GM12878 (cell line): ENCODE measurements around the gene PNMA1. TPM values are rescaled to one million over a fixed set of nuclear protein-coding genes. Genes with fewer than 3 reads are reported as not detected.

ENCODE experiments used
- ATAC-seq: fragments of 200-7000 bp; cut with Tn5 transposase; 3 replicates; pipeline ENCODE4 v1.9.1; 2020; ENCODE audit warnings: mild to moderate bottlenecking, moderate library complexity
- BruUV-seq: library from RNA; stranded (reverse); fragments of 400-500 nt; replicated peaks from 2 replicates; lab custom pipeline; 2021; lab: Mats Ljungman, UMichigan
- CTCF ChIA-PET: fragments of 300-600 bp; sonication (Branson Sonifier 250); formaldehyde crosslinking; extraction: SDS; loops from one replicate; lab custom pipeline; 2021; ENCODE audit warnings: inconsistent platforms; lab: Yijun Ruan, JAX
- POLR2A ChIA-PET: fragments of 350-600 bp; formaldehyde crosslinking; extraction: SDS; loops from one replicate; lab custom pipeline; 2021; ENCODE audit warnings: inconsistent platforms; lab: Charles Lee
- RAD21 ChIA-PET: fragments of 300-600 bp; sonication (Branson Sonifier 250); formaldehyde crosslinking; loops from one replicate; lab custom pipeline; 2023; ENCODE audit warnings: antibody characterized with exemption; ENCODE audit not compliant: unreplicated experiment; lab: Charles Lee
- SMC1A ChIA-PET: fragments of 300-600 bp; sonication (Branson Sonifier 250); formaldehyde crosslinking; loops from one replicate; lab custom pipeline; 2023; ENCODE audit not compliant: unreplicated experiment, uncharacterized antibody; lab: Charles Lee
- DNase-seq: peaks from one replicate; pipeline ENCODE4 v3.0.0-alpha.2; 2011; ENCODE audit warnings: low read depth, low spot score
- FAIRE-seq: peaks from 3 replicates; lab custom pipeline; 2011; peaks lifted over from hg19 to GRCh38; lab: Jason Lieb, UNC
- H2AFZ ChIP-seq: 2 replicates; pipeline ENCODE4 v1.6.0; 2011; ENCODE audit warnings: low read depth, low read length, control low read depth; ENCODE audit not compliant: control insufficient read depth
- H3K27ac ChIP-seq: 2 replicates; pipeline ENCODE4 v1.5.1; 2011; ENCODE audit warnings: control low read depth; ENCODE audit not compliant: control insufficient read depth, insufficient read depth
- H3K27me3 ChIP-seq, 2 experiments: replicated peaks in 1 of 2; 2 replicates each; pipeline versions ENCODE4 v1.6.0 to v1.6.1; 2011; ENCODE audit warnings: low read length in 1 of 2; ENCODE audit not compliant: control insufficient read depth in 2 of 2, insufficient read depth in 2 of 2
- H3K36me3 ChIP-seq, 2 experiments: 2 replicates each; pipeline ENCODE4 v1.5.1; 2011; ENCODE audit warnings: low read length in 1 of 2; ENCODE audit not compliant: control insufficient read depth in 2 of 2, insufficient read depth in 2 of 2
- H3K4me1 ChIP-seq: 2 replicates; pipeline ENCODE4 v1.6.1; 2011; ENCODE audit warnings: mild to moderate bottlenecking, low read length, moderate library complexity, mixed read lengths; ENCODE audit not compliant: control insufficient read depth, insufficient read depth
- H3K4me2 ChIP-seq: 2 replicates; pipeline ENCODE4 v1.6.0; 2011; ENCODE audit warnings: control low read depth; ENCODE audit not compliant: control insufficient read depth, insufficient read depth
- H3K4me3 ChIP-seq: fragments of 200-600 bp; sonication (generic); 2 replicates; pipeline ENCODE4 v1.5.1; 2016
- H3K79me2 ChIP-seq: 2 replicates; pipeline ENCODE4 v1.6.0; 2011; ENCODE audit warnings: low read length; ENCODE audit not compliant: control insufficient read depth, insufficient read depth
- H3K9ac ChIP-seq: 2 replicates; pipeline ENCODE4 v1.8.0; 2011; ENCODE audit warnings: low read length, control low read depth, mixed read lengths; ENCODE audit not compliant: control insufficient read depth, insufficient read depth
- H3K9me3 ChIP-seq: replicated peaks from 3 replicates; pipeline ENCODE4 v1.5.1; 2011; ENCODE audit warnings: mild to moderate bottlenecking, low read length; ENCODE audit not compliant: control insufficient read depth, insufficient read depth
- H4K20me1 ChIP-seq: 2 replicates; pipeline ENCODE4 v1.6.0; 2011; ENCODE audit not compliant: control insufficient read depth, insufficient read depth
- FOS ChIP-seq: IDR thresholded peaks from 3 replicates; pipeline ENCODE4 v1.6.1; 2011; ENCODE audit warnings: borderline replicate concordance; ENCODE audit not compliant: insufficient read length; ENCODE audit errors: extremely low read depth
- POLR2A ChIP-seq: IDR thresholded peaks from 2 replicates; pipeline ENCODE4 v1.6.1; 2011; ENCODE audit warnings: low read depth, mild to moderate bottlenecking, low read length
- POLR2AphosphoS2 ChIP-seq: IDR thresholded peaks from 2 replicates; pipeline ENCODE4 v1.6.1; 2011; ENCODE audit warnings: low read depth, mild to moderate bottlenecking, low read length, improper control_type of control experiment, moderate library complexity
- POLR2AphosphoS5 ChIP-seq: IDR thresholded peaks from 2 replicates; pipeline ENCODE4 v1.6.1; 2011; ENCODE audit warnings: mild to moderate bottlenecking, low read length, inconsistent platforms
- WGBS: methylation state at CpG from one replicate; pipeline ENCODE4 v1.1.6; 2016; ENCODE audit warnings: low lambda C conversion rate; ENCODE audit not compliant: insufficient replicate concordance, insufficient coverage; ENCODE audit errors: missing lambda C conversion rate; 5-methylcytosine and 5-hydroxymethylcytosine counted together
- in situ Hi-C: fragments of 300-500 bp; cut with MboI; formaldehyde crosslinking; loops from 9 replicates; pipeline ENCODE4 v1.14.3; 2018; ENCODE audit warnings: mixed read lengths
- intact Hi-C: fragments of 100-400 bp; cut with micrococcal nuclease; formaldehyde crosslinking; loops from one replicate; pipeline ENCODE4 v1.14.2; 2022; ENCODE audit not compliant: unreplicated experiment
- polyA plus RNA-seq, 11 experiments: library from polyadenylated mRNA; depleted of rRNA in 4 of 11; unstranded in 6 of 11; stranded (reverse) in 5 of 11; fragments of >200 nt; fragmentation: Nextera tagmentation in 4 of 11; fragmentation: Illumina TruSeq in 1 of 11; extraction: Ambion mirVana in 4 of 11; extraction: Trizol in 1 of 11; gene quantifications; 1 replicate in 1 of 11; 2 replicates in 10 of 11; pipeline versions ENCODE4 v1.2.1 to v1.2.3, GENCODE V29; 2011 to 2016; ENCODE audit warnings: inconsistent platforms in 2 of 11, missing spikeins in 2 of 11, low read depth in 1 of 11
- total RNA-seq, 4 experiments: library from RNA; depleted of rRNA in 3 of 4; stranded (reverse); fragments of >200 nt in 3 of 4; fragmentation: Illumina TruSeq in 1 of 4; extraction: Trizol in 1 of 4; gene quantifications; 2 replicates each; pipeline versions ENCODE4 v1.2.1 to v1.2.3, GENCODE V29; 2013 to 2021

Gene PNMA1
- total and polyA plus RNA-seq, 10 of the 15 experiments (the other 5 are each of a cell fraction or from before 2014, with no cell fraction given) = 1.8 to 39.3 (median 11.1) TPM

- no peak overlapping the region for H3K4me2 ChIP-seq
- ChIA-PET POLR2A (no interaction called here), SMC1A (no interaction called here), CTCF (no interaction called here), RAD21 (no interaction called here)
- H3K36me3 ChIP-seq = peaks cover 39 to 66% of the 10 kb centered on the region in 2 experiments
- no peak for TF ChIP-seq FOS
- 0 out of 2 replicates have a peak, but pooled peaks have one; percentile 1 for TF ChIP-seq POLR2AphosphoS5
- no peaks in the 10 kb centered on the region for H3K79me2 ChIP-seq
- in situ Hi-C loops (no loop called here), intact Hi-C loops (no loop called here)
- no peak overlapping the region for H3K4me3 ChIP-seq
- no peak overlapping the region for H2AFZ ChIP-seq
- peaks cover 4% of the 10 kb centered on the region for H3K4me1 ChIP-seq
- H3K9ac ChIP-seq = no peak overlapping the region
- no peak for FAIRE-seq
- no peak for DNase-seq
- H4K20me1 ChIP-seq = peaks cover 2% of the 10 kb centered on the region
- H3K27me3 ChIP-seq = no peaks in the 10 kb centered on the region
- ATAC-seq = no peak
- BruUV-seq = no TSS peak
- no peak overlapping the region for H3K27ac ChIP-seq
- no peaks in the 10 kb centered on the region for H3K9me3 ChIP-seq
- WGBS = 87% methylated on average over 13 of the region's 13 CpGs
Measured at GRCh38 chr14:73719361-73719760, 5.2 kb upstream of the PNMA1 start.

GRCh38 chr14:73718418-73719251 lies 4.5 kb upstream of the PNMA1 start:
- in situ Hi-C loops = no loop called here
- ATAC-seq (no peak), FAIRE-seq (no peak), DNase-seq (no peak)
- no peak overlapping the region for H2AFZ ChIP-seq
- POLR2A ChIA-PET = no interaction called here
- H3K4me3 ChIP-seq = no peak overlapping the region
- 93% methylated on average over 47 of the region's 55 CpGs for WGBS
- intact Hi-C loops = no loop called here
- H3K27ac ChIP-seq = no peak overlapping the region
- CTCF ChIA-PET = no interaction called here
- H3K79me2 ChIP-seq = peaks cover 1% of the 10 kb centered on the region
- RAD21 ChIA-PET = no interaction called here
- BruUV-seq = no TSS peak
- no peak overlapping the region for H3K9ac ChIP-seq
- peaks cover 2% of the 10 kb centered on the region; the same call in 1 of the 2 replicates for H4K20me1 ChIP-seq
- no peak for TF ChIP-seq POLR2AphosphoS2
- TF ChIP-seq POLR2A = peak; percentile 40; the same call in 1 of the 2 replicates
- peaks cover 4% of the 10 kb centered on the region for H3K4me1 ChIP-seq
- no peak overlapping the region for H3K4me2 ChIP-seq
- H3K27me3 ChIP-seq = no peaks in the 10 kb centered on the region
- SMC1A ChIA-PET = interaction anchor here (1.0 kb wide), 1 partner anchor 13 kb away, joined by 3 read pairs; no protein-coding TSS in a partner anchor
- peaks cover 34 to 59% of the 10 kb centered on the region in 2 experiments for H3K36me3 ChIP-seq
- no peaks in the 10 kb centered on the region for H3K9me3 ChIP-seq
